T-helper 1 cell (primary cell): Measurements from ENCODE around the gene POC5.
"Not testable (repeated sequence)": the region's sequence is repeated elsewhere in the genome, so short reads cannot be mapped to it uniquely, and the experiment has no call there.

Source experiments
- DNase-seq, 5 donors: peaks; one replicate each; pipeline ENCODE4 v3.0.0-alpha.2; 2012 to 2020
- total RNA-seq, 4 donors: gene quantifications; one replicate each; lab custom pipeline; 2026; lab: John Stamatoyannopoulos, UW

POC5 gene, protein sequence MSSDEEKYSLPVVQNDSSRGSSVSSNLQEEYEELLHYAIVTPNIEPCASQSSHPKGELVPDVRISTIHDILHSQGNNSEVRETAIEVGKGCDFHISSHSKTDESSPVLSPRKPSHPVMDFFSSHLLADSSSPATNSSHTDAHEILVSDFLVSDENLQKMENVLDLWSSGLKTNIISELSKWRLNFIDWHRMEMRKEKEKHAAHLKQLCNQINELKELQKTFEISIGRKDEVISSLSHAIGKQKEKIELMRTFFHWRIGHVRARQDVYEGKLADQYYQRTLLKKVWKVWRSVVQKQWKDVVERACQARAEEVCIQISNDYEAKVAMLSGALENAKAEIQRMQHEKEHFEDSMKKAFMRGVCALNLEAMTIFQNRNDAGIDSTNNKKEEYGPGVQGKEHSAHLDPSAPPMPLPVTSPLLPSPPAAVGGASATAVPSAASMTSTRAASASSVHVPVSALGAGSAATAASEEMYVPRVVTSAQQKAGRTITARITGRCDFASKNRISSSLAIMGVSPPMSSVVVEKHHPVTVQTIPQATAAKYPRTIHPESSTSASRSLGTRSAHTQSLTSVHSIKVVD
- 6.4 to 23.3 (median 18.4) reads per million in 4 donors for total RNA-seq

- peak; percentile 95 to 98 (median 98) for DNase-seq
These were observed at the start of gene POC5 for GRCh38 chr5:75717082-75717922. POC5 (minus strand) TSS chr5:75717437; CDS start chr5:75712937, 4,500 bp downstream.

DNA sequence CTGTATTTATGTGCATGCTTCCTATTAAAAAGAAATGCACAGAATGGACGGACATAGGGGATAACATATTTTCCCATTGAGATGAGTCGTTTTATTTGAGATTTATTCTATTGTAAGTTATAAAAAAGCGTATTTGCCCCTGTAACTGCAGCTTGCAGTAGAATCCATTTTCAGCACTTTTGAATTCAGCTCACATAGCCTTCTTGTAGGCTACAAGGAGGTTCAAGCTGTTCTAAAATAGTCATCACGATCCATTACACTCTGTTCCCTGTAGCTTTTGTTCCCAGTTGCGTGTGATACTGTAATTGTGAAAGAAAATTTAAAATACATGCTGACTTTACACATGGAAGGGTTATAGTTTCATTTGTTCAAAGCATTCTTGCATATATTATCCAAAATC is 40.9 kb upstream of the POC5 start:
- no peak for DNase-seq

DNA sequence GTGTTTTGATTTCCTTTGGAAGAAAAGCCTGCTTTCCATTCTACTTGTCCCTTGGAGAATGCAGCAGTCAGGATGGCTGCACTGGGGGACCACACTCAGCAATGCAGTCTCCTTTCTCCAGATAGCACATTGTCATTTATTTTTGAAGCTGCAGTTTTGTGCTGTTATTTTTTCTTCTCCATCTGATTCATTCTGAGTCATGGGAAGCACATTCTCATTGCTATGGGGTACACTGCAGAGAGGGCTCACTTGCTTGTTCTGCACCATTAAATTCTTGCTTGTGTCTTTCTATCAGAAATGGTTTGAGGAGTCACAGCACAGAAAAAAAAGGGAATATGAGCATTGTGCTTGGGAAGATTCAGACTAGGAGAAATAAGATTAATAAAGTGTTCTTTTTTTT is 39.7 kb upstream of the POC5 start:
- no peak for DNase-seq

DNA sequence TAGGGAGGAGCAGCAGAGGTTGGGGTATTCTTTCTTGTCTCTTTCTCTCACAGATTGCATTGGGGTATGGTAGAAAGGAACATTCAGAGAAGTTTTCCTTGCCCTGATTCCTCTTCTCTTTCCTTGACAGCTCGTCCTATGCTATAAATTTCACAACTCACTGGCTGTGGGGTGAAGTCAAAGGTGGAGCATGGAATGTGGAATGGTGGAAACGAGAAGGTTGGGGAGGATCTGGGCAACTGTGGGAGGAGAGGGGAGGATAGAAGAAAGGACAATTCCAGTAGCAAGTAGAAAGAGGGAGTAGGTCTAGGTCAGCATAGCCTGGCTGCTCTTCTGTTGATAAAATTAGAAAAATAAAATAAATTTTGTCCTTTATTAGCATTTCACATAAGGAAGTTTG is 39.0 kb upstream of the POC5 start:
- DNase-seq: no peak

GRCh38 chr5:75753182-75753581 is 35.9 kb upstream of the POC5 start:
- DNase-seq: no peak

DNA sequence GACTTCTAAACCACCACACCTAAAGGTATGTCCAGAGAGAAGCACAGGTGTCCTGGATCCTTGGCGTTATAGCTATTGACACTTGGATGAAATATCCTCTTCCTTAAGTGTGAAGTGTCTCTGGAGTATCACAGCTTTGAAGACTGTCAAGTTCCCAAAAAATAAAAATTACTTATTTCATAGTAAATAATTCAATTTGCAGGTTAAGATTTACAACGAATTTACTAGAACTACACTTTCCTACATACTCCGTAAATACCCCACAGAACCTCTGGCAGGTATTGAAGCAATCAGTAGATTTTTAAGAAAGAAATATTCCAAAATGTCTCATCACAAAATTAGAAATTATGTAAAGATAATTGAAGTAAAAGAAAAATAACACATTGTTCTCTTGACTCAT is 27.1 kb upstream of the POC5 start:
- DNase-seq: no peak

DNA sequence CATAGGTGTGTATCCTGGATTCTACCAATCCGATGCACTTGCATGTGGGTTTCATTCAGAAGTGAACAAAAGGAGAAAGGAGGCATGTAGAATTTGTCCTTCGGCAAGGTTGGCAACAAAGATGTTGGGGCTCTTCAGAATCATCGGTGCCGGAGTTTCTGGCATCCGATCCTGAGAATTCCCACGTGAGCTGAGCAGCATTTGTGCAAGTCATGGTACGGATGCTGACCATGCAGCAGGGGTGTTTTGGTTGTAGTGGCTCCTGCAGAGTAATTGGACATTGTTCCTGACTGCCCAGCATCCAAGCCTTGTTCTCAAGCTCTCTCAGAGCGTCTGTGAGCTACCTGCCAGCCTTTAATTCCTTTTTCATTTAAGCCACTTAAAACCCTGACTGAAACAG is 19.0 kb upstream of the POC5 start:
- DNase-seq: no peak

DNA sequence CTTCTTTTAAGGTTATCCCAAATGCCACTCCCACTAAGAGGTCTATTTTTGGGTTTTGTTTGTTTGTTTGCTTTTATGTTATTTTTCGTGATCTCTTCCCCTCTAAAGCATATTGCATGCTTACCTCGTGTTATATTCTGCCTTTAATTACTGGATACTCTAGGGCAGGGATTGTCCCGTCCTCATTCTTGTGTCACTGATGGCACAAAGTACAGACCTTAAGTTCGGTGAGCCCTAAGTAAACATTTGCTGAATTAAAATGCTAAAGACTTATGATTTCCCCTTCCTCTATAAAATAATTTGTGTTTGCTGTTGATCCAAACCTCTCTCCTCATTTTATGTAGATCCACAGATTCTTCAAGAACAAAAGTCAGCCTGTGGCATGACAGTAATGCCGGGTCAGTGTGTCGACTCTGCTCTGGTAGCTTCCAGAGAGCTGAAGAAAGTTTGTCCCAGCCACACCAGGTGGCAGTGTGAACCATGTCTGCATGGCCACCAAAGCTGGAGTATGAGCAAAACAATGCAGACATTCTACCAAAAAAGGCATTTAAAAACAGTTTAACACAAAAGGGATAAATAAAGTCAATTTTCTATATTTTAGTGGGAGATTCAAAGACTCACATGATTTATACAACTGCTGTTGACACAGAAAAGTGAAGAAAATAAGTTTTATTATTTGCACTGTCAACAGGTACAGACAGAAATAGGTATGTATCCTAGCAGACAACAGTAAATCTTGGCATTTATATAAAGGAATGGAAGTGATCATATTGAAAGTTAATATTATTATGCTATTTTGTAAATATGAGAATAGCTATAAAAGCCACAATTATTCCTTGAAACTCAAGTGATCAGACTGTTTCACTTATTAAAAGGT is 17.9 kb upstream of the POC5 start:
- peak in 2 of 5 donors; percentile 6 to 11 for DNase-seq

DNA sequence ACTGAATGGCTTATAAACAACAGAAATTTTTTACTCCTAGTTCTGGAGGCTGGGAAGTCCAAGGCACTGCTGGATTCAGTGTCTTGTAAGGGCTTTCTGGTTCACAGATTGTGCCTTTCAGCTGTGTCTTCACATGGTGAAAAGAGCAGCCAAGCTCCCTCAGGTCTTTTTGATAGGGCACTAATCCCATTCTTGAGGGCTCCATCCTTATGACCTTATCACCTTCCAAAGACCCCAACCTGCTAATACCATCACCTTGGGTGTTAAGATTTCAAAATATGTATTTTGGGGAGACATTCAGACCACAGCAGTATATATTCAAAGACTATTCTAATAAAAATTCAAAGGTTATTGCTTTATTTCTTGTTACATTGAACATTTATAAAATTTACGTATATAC is 16.5 kb upstream of the POC5 start:
- DNase-seq: no peak

GRCh38 chr5:75731515-75731914 is 14.3 kb upstream of the POC5 start:
- DNase-seq: not testable (repeated sequence)

DNA sequence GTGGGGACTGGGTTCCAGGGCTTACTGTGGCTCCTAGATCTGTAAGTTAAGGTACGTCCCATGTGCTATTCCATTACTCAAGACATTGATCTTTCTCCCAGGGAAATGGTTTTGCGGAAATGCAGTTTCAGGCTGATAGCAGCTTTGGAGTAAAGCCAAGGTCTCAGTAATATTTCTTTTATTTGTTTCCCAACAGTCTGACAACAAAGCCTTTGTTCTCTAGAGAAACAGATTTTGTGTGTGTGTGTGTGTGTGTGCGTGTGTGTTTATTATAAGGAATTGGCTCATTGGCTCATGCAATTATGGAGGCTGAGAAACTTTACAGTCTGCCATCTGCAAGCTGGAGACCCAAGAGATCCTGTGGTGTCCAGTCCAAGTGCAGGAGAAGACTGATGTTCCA is 12.1 kb upstream of the POC5 start:
- DNase-seq: no peak

DNA sequence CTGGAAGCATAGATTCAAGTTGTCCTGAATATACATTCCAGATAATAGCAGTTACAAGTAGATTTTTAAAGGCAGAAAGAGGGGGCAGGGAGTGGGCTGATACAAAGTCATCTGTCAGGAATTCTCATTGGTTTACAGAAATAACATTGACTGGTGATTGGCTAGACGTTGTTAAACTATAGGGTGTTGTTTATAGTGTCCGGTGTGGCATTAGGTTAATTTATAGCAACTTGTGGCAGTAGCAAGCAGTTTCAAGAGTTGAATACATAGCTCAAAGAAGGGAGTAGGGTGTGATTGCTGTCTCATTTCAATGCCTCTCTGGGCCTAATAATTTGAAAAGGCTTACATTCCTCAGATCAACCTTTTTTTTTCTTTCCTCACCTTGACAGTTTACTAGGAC is 10.7 kb upstream of the POC5 start:
- DNase-seq: no peak

- DNase-seq: not testable (repeated sequence)
These were observed 9.0 kb upstream of the POC5 start for GRCh38 chr5:75726224-75726623.

- no peak for DNase-seq
These were observed 6.1 kb upstream of the POC5 start for GRCh38 chr5:75723378-75723777.

GRCh38 chr5:75721573-75721972 is 4.3 kb upstream of the POC5 start:
- no peak for DNase-seq

- no peak for DNase-seq
These were observed 3.6 kb upstream of the POC5 start for GRCh38 chr5:75720882-75721281.

DNA sequence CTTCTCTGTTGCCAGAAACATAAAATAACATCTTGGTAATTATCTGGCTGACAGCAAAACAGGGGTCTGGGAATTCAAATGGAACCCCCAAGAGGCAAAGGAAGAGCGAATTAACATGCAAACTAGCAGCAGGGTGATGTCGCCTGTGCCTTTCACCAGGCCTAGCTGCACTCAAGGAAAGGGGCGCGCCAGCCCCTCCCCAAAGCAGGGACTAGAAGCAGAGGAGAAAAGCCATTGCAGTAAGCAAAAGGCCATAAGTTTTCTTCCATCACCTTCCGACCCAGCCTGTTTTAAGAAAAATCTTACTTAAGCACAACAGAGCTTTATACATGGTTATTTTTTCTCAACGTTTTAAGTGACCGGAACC is 539 bp downstream of the POC5 start:
- DNase-seq: no peak

- DNase-seq: no peak
These were observed 5.1 kb downstream of the POC5 start for GRCh38 chr5:75712091-75712490.

DNA sequence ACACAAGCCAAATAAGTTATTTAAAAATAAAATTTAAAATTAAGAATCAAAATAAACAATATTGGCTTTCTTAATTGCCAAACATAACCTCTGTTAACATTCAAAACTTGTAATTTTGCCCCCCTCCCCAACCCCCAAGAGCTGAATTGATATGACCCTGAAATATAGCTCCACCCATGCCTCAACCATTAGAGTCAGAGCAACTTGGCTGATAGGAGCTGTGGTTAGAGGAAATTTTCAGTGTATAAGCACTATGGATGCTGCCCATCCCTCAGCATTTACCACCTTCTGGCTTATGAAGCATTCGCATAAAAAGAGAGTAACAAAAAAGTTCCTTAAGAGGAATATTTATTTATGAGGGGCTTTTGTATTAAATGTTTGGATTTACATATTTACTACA is 6.1 kb downstream of the POC5 start:
- no peak for DNase-seq

GRCh38 chr5:75710637-75711036 is 6.6 kb downstream of the POC5 start:
- DNase-seq: no peak

- DNase-seq: no peak
These were observed 9.2 kb downstream of the POC5 start for GRCh38 chr5:75707911-75708509.

DNA sequence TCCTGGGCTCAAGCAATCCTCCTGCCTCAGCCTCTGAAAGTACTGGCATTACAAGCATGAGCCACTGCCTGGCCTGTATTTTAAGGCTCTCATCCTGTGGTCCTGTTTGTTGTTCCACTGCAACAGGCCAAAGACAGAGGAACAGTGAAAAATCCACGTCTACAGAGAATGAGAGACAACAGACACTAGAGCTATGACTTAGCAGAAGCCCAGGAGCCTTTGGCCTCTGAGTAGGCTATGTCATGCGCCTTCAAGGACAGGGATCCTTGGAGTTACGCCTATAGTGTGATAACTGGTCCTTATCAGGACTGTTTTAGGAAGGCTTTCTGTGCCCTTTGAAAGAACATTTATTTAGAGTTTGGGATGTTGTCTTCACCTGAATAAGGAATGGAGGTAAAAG is 10.5 kb downstream of the POC5 start:
- DNase-seq: no peak
